Thoracic aorta (tissue), 2 donors: ENCODE measurements around the gene PHF5A. TPM values are rescaled to one million over a fixed set of nuclear protein-coding genes. Genes with fewer than 3 reads are reported as not detected.

Experiments used
- ATAC-seq: fragments of 150-250 bp; one replicate; pipeline ENCODE4 v1.8.0; 2017; ENCODE audit warnings: low read depth; ENCODE audit not compliant: insufficient number of reproducible peaks, low FRiP score
- DNase-seq: peaks from one replicate; pipeline ENCODE4 v3.0.0-alpha.2; 2020; ENCODE audit warnings: low spot score
- H3K27ac ChIP-seq, 2 donors: fragments of 200-600 bp; sonication (generic); 1 replicate in 1 of 2; 2 replicates in 1 of 2; pipeline ENCODE4 v1.5.1; 2016; ENCODE audit warnings: mild to moderate bottlenecking in 2 of 2, moderate library complexity in 2 of 2
- H3K27me3 ChIP-seq: fragments of 200-600 bp; sonication (generic); replicated peaks from 2 replicates; pipeline ENCODE4 v1.6.0; 2016; ENCODE audit warnings: mild to moderate bottlenecking; ENCODE audit not compliant: insufficient read depth
- H3K36me3 ChIP-seq: fragments of 200-600 bp; sonication (generic); one replicate; pipeline ENCODE4 v1.5.1; 2016
- H3K4me1 ChIP-seq, 2 donors: fragments of 200-600 bp; sonication (generic); 1 replicate in 1 of 2; 2 replicates in 1 of 2; pipeline versions ENCODE4 v1.5.1 to v1.6.0; 2016; ENCODE audit warnings: low read depth in 2 of 2, mild to moderate bottlenecking in 1 of 2; ENCODE audit not compliant: control insufficient read depth in 1 of 2
- H3K4me3 ChIP-seq: fragments of 200-600 bp; sonication (generic); 2 replicates; pipeline ENCODE4 v1.5.1; 2016; ENCODE audit warnings: mild to moderate bottlenecking
- H3K9me3 ChIP-seq: fragments of 200-600 bp; sonication (generic); 2 replicates; pipeline ENCODE4 v1.5.1; 2016
- CTCF ChIP-seq: fragments of 200-600 bp; sonication (generic); IDR thresholded peaks from one replicate; pipeline ENCODE4 v1.5.1; 2019; ENCODE audit warnings: antibody characterized with exemption
- total RNA-seq, 2 donors: library from RNA; depleted of rRNA; stranded (reverse); fragments of >200 nt; gene quantifications; one replicate each; pipeline versions ENCODE4 v1.1.0 to v1.2.3, GENCODE V29; 2016

Gene PHF5A, protein sequence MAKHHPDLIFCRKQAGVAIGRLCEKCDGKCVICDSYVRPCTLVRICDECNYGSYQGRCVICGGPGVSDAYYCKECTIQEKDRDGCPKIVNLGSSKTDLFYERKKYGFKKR
- 10 to 100 TPM; 13.8 to 28.7 TPM for total RNA-seq

GRCh38 chr22:41468381-41469217 lies at the start of gene PHF5A, which contains the start of gene ACO2:
Gene PHF5A, minus strand, starts transcription at chr22:41468692. Its CDS starts 39 bp downstream, at chr22:41468653.
Gene ACO2, plus strand, starts transcription at chr22:41469117. Its CDS starts 30 bp downstream, at chr22:41469147.
- Histone ChIP-seq H3K36me3 (peaks cover 29% of the 10 kb centered on the region), H3K4me3 (peak within 1 kb of the TSS; percentile 86), H3K4me1 (peaks cover 7 to 24% of the 10 kb centered on the region in 2 donors), H3K27me3 (no peaks in the 10 kb centered on the region), H3K9me3 (no peaks in the 10 kb centered on the region), H3K27ac (peak within 1 kb of the TSS; percentile 84 to 97)
- peak; percentile 92 for DNase-seq
- TF ChIP-seq CTCF: no peak
- peak; percentile 99 for ATAC-seq

DNA sequence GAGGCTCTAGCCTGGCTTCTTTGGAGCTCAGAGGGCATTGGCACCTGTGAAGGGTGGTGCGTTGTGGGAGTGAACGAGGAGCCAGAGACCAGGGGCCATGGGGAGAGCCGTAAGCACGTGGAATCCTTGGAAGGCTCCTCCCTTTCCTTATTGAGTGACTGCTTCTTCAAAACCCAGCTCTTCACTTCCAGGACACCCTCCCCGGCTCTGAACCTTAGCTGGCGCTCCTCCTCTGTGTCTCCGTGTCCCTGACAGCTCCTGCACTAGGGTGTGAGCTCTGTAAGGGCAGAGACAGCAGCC lies 49.5 kb upstream of the PHF5A start:
- no peaks in the 10 kb centered on the region for H3K9me3 ChIP-seq
- no peak for TF ChIP-seq CTCF
- H3K4me1 ChIP-seq: peaks cover 0 to 17% of the 10 kb centered on the region in 2 donors
- DNase-seq (no peak), ATAC-seq (peak; percentile 25)
- H3K27me3 ChIP-seq: no peaks in the 10 kb centered on the region
- H3K27ac ChIP-seq: peak overlapping the region in 1 of 2 donors; percentile 8
- no peak overlapping the region for H3K4me3 ChIP-seq
- peaks cover 29% of the 10 kb centered on the region for H3K36me3 ChIP-seq

GRCh38 chr22:41517172-41518047 lies 48.9 kb upstream of the PHF5A start:
- DNase-seq (peak; percentile 34), ATAC-seq (peak; percentile 26)
- H3K27me3 ChIP-seq: no peaks in the 10 kb centered on the region
- H3K27ac ChIP-seq: peak overlapping the region in 1 of 2 donors; percentile 8
- peaks cover 29% of the 10 kb centered on the region for H3K36me3 ChIP-seq
- no peaks in the 10 kb centered on the region for H3K9me3 ChIP-seq
- peak; percentile 95 for TF ChIP-seq CTCF
- no peak overlapping the region for H3K4me3 ChIP-seq
- peaks cover 5 to 22% of the 10 kb centered on the region in 2 donors for H3K4me1 ChIP-seq

- ATAC-seq (no peak), DNase-seq (no peak)
- TF ChIP-seq CTCF: no peak
- H3K27ac ChIP-seq: no peak overlapping the region
- H3K9me3 ChIP-seq: no peaks in the 10 kb centered on the region
- H3K4me3 ChIP-seq: no peak overlapping the region
- H3K36me3 ChIP-seq: peaks cover 29% of the 10 kb centered on the region
- peaks cover 11 to 31% of the 10 kb centered on the region in 2 donors for H3K4me1 ChIP-seq
- H3K27me3 ChIP-seq: no peaks in the 10 kb centered on the region
Measured at GRCh38 chr22:41516462-41516861, 48.0 kb upstream of the PHF5A start.

- Histone ChIP-seq H3K4me1 (peaks cover 21 to 48% of the 10 kb centered on the region in 2 donors), H3K9me3 (no peaks in the 10 kb centered on the region), H3K36me3 (peaks cover 32% of the 10 kb centered on the region), H3K4me3 (no peak overlapping the region), H3K27ac (no peak overlapping the region), H3K27me3 (no peaks in the 10 kb centered on the region)
- DNase-seq (no peak), ATAC-seq (no peak)
- no peak for TF ChIP-seq CTCF
Measured at GRCh38 chr22:41513391-41513790, 44.9 kb upstream of the PHF5A start.
